PC-9 (cell line): Measurements from ENCODE around the gene UST. TPM values are rescaled to one million over a fixed set of nuclear protein-coding genes. Genes with fewer than 3 reads are reported as not detected.

Experiments used
- BruUV-seq: library from RNA; stranded (reverse); fragments of 400-500 nt; replicated peaks from 2 replicates; lab custom pipeline; 2021; lab: Mats Ljungman, UMichigan
- CTCF ChIA-PET: fragments of 300-600 bp; sonication (Branson Sonifier 250); formaldehyde crosslinking; loops from one replicate; lab custom pipeline; 2022; ENCODE audit warnings: antibody characterized with exemption; lab: Charles Lee
- POLR2A ChIA-PET: fragments of 300-600 bp; sonication (Branson Sonifier 250); formaldehyde crosslinking; loops from one replicate; lab custom pipeline; 2022; ENCODE audit warnings: antibody characterized with exemption; ENCODE audit not compliant: unreplicated experiment; lab: Charles Lee
- DNase-seq, 2 experiments: peaks; one replicate each; pipeline versions ENCODE4 v3.0.0 to v3.0.0-alpha.2; 2015 to 2022; ENCODE audit warnings: mixed read lengths in 1 of 2
- H2AFZ ChIP-seq: fragments of 200-600 bp; sonication (generic); 2 replicates; pipeline ENCODE4 v1.8.1; 2017; ENCODE audit warnings: antibody characterized with exemption
- H3F3A ChIP-seq: fragments of 200-600 bp; sonication (generic); 2 replicates; pipeline ENCODE4 v1.8.1; 2017; ENCODE audit warnings: antibody characterized with exemption, mild to moderate bottlenecking, low read depth; ENCODE audit not compliant: insufficient read depth
- H3K27ac ChIP-seq: fragments of 200-600 bp; sonication (generic); 2 replicates; pipeline ENCODE4 v1.6.1; 2016; ENCODE audit warnings: mixed run types
- H3K27me3 ChIP-seq: fragments of 200-600 bp; sonication (generic); 2 replicates; pipeline ENCODE4 v1.6.1; 2016; ENCODE audit warnings: low read depth, mixed run types; ENCODE audit not compliant: insufficient read depth
- H3K36me3 ChIP-seq: fragments of 200-600 bp; sonication (generic); 2 replicates; pipeline ENCODE4 v1.6.1; 2016; ENCODE audit warnings: low read depth, mixed run types
- H3K4me1 ChIP-seq: fragments of 200-600 bp; sonication (generic); replicated peaks from 2 replicates; pipeline ENCODE4 v1.6.1; 2016; ENCODE audit warnings: mixed run types; ENCODE audit not compliant: insufficient read depth
- H3K4me2 ChIP-seq: fragments of 200-600 bp; sonication (generic); 2 replicates; pipeline ENCODE4 v1.6.1; 2017; ENCODE audit warnings: mixed run types
- H3K4me3 ChIP-seq: fragments of 200-600 bp; sonication (generic); 2 replicates; pipeline ENCODE4 v1.6.1; 2016; ENCODE audit warnings: mixed run types
- H3K79me2 ChIP-seq: fragments of 200-600 bp; sonication (generic); 2 replicates; pipeline ENCODE4 v1.6.1; 2017; ENCODE audit warnings: low read depth, mixed run types
- H3K9me2 ChIP-seq: fragments of 200-600 bp; sonication (generic); 2 replicates; pipeline ENCODE4 v1.8.1; 2017; ENCODE audit warnings: mild to moderate bottlenecking; ENCODE audit not compliant: insufficient read depth
- H3K9me3 ChIP-seq: fragments of 200-600 bp; sonication (generic); 2 replicates; pipeline ENCODE4 v1.8.1; 2016; ENCODE audit warnings: low read depth; ENCODE audit not compliant: insufficient read depth
- H4K20me1 ChIP-seq: fragments of 200-600 bp; sonication (generic); 2 replicates; pipeline ENCODE4 v1.8.1; 2017; ENCODE audit not compliant: insufficient read depth
- EZH2 ChIP-seq: fragments of 200-600 bp; sonication (generic); IDR thresholded peaks from 2 replicates; pipeline ENCODE4 v1.8.0; 2017; ENCODE audit warnings: antibody characterized with exemption, low read depth
- intact Hi-C: fragments of 100-400 bp; cut with micrococcal nuclease; formaldehyde crosslinking; loops from one replicate; pipeline ENCODE4 v1.10.0; 2022; ENCODE audit not compliant: unreplicated experiment
- total RNA-seq: library from RNA; stranded (reverse); gene quantifications from 2 replicates; pipeline ENCODE4 v1.2.3, GENCODE V29; 2021
- TF ChIP-seq, protein P1 (sequence below): fragments of 200-600 bp; sonication (generic); conservative IDR thresholded peaks from 2 replicates; pipeline ENCODE4 v1.6.1; 2017; ENCODE audit warnings: mixed run types, antibody characterized with exemption, mild to moderate bottlenecking, moderate library complexity

Gene UST
- total RNA-seq, 1 experiment from 2014 or later = 4.2 TPM

DNA sequence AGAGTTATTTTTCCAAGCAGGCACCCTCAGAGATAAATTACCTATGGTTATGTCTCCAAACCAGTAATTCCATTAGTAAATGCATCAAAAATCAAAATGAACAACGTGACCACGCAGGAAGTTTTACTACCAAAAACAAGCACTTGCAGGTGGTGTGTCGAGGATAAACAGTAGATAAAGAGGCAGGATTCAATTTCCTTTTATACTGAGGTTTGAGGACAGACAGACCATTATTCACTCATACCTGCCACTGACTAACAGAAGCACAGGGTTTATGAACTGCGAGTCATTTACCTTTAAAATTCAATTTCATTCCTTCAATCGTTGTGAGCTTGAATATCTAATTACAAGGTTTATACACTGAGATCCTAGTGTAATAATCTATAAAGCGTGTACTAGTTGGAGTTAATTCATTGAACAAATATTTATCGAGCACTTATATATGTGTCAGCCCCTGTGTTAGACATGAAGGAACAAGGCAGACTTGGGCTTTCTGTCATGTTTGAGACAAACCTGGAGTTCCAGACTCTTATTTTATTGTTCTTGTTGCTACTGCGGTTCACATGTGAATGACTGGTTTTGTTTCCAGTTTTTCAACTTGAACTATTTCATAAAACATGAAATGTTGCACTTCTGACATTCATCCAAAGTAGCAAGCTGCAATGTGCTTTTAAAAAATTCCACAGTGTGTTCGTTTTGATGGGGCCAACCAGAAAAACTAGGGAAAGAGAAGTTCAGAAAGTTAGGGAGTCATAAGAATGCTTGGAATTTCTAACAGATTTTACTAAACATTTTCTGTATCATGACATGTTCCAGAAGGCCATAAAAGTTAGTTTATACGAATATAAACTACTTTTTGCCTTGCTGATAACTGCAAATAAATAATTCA lies 205.6 kb downstream of the UST start:
- Histone ChIP-seq H3K79me2 (no peaks in the 10 kb centered on the region), H3K9me3 (no peaks in the 10 kb centered on the region), H3F3A (no peaks in the 10 kb centered on the region), H3K4me2 (no peak overlapping the region), H3K27ac (no peak overlapping the region), H3K36me3 (no peaks in the 10 kb centered on the region), H3K27me3 (no peaks in the 10 kb centered on the region), H2AFZ (no peak overlapping the region), H3K9me2 (no peaks in the 10 kb centered on the region), H3K4me3 (no peak overlapping the region), H3K4me1 (no peaks in the 10 kb centered on the region), H4K20me1 (no peaks in the 10 kb centered on the region)
- no peak for DNase-seq
- intact Hi-C loops = no loop called here
- TF ChIP-seq EZH2 = no peak
- TF ChIP-seq, protein P1, sequence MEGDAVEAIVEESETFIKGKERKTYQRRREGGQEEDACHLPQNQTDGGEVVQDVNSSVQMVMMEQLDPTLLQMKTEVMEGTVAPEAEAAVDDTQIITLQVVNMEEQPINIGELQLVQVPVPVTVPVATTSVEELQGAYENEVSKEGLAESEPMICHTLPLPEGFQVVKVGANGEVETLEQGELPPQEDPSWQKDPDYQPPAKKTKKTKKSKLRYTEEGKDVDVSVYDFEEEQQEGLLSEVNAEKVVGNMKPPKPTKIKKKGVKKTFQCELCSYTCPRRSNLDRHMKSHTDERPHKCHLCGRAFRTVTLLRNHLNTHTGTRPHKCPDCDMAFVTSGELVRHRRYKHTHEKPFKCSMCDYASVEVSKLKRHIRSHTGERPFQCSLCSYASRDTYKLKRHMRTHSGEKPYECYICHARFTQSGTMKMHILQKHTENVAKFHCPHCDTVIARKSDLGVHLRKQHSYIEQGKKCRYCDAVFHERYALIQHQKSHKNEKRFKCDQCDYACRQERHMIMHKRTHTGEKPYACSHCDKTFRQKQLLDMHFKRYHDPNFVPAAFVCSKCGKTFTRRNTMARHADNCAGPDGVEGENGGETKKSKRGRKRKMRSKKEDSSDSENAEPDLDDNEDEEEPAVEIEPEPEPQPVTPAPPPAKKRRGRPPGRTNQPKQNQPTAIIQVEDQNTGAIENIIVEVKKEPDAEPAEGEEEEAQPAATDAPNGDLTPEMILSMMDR = no peak
- no TSS peak for BruUV-seq
- CTCF ChIA-PET = no interaction called here
- POLR2A ChIA-PET = no interaction called here

DNA sequence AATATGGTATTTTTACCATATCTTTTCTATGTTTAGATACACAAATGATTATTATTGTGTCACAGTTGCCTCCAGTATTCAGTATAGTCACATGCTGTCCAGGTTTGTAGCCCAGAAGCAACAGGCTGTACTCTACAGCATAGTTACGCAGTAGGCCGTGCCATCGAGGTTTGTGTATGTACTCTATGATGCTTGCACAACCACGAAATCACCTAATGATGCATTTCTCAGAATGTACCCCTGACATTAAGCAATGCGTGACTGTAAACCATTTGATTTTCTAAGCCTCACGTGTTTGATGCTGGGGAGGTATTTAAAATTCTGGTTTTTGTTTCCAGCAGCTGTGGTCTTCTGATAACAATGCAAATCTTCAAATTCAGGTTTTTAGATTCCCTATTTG lies 207.6 kb downstream of the UST start:
- CTCF ChIA-PET = no interaction called here
- intact Hi-C loops = no loop called here
- POLR2A ChIA-PET = no interaction called here

DNA sequence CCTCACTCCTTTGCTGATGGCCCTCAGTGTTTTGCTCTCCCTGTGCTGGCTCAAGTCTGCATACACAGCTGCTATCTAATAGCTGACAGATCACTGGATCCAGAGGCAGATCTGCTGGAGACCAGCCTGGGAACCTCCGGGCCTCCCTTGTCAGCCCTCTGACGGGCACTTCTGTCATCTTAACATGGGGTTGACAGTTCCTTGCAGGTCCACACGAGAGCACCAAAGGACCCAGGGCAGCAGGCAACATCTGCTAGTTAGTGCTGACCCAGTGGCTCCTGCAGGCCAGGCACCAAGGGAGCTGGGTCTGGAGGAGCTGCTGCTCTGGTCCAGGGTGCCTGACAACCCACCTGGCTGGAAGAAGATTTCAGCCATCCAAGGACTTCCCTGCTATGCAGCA lies 208.1 kb downstream of the UST start:
- no peak for DNase-seq
- H3K4me2 ChIP-seq = no peak overlapping the region
- H3K4me3 ChIP-seq = no peak overlapping the region
- intact Hi-C loops = no loop called here
- H3K27ac ChIP-seq = no peak overlapping the region
- H3K9me3 ChIP-seq = no peaks in the 10 kb centered on the region
- H3K4me1 ChIP-seq = no peaks in the 10 kb centered on the region
- no peaks in the 10 kb centered on the region for H3K27me3 ChIP-seq
- no peaks in the 10 kb centered on the region for H4K20me1 ChIP-seq
- CTCF ChIA-PET = no interaction called here
- H3K79me2 ChIP-seq = no peaks in the 10 kb centered on the region
- H2AFZ ChIP-seq = no peak overlapping the region
- TF ChIP-seq, protein P1 = no peak
- no peak for TF ChIP-seq EZH2
- POLR2A ChIA-PET = no interaction called here
- H3K36me3 ChIP-seq = no peaks in the 10 kb centered on the region
- H3F3A ChIP-seq = no peaks in the 10 kb centered on the region
- no TSS peak for BruUV-seq
- no peaks in the 10 kb centered on the region for H3K9me2 ChIP-seq

More for the DNA sequence above, 207.6 kb downstream of the UST start:
- BruUV-seq = no TSS peak
- Histone ChIP-seq H3K9me2 (no peaks in the 10 kb centered on the region), H3K4me3 (no peak overlapping the region), H3K36me3 (no peaks in the 10 kb centered on the region), H3K27me3 (no peaks in the 10 kb centered on the region), H3K27ac (no peak overlapping the region), H3F3A (no peaks in the 10 kb centered on the region), H3K9me3 (no peaks in the 10 kb centered on the region), H4K20me1 (no peaks in the 10 kb centered on the region), H3K4me1 (no peaks in the 10 kb centered on the region), H3K79me2 (no peaks in the 10 kb centered on the region), H2AFZ (no peak overlapping the region), H3K4me2 (no peak overlapping the region)
- TF ChIP-seq, protein P1 = no peak
- TF ChIP-seq EZH2 = no peak
- DNase-seq = no peak
